Fibroblast of skin of scalp (primary cell): ENCODE results near the gene TIMM10B.

Experiments
- DNase-seq: peaks from one replicate; pipeline ENCODE4 v3.0.0-alpha.2; 2013

The TIMM10B gene

DNA sequence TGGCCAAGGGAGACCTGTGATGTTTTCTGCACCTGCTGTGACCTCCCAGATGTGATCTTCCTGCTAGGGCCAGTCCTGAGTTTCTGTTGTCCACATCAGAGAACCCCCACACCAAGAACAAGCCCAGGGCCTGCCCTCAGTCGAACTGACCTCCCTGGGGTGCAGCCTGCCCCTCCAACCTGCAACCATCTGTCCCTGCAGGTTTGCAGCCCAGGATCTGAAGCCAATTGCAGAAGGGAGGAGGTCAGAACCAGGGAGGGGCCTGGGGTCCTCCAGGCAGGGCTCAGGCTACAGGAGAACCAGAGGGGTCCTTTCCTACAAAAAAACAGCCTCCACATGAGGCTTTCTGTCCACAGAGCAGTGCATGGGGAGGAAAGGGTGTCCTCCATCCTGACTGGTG is 8.4 kb upstream of the TIMM10B start:
- DNase-seq = no peak

GRCh38 chr11:6473451-6474412 is 7.6 kb upstream of the TIMM10B start, which contains the start of gene TRIM3:
Gene TRIM3 (minus strand): TSS chr11:6473941. CDS start chr11:6465695, 8,246 bp downstream.
- DNase-seq = peak; percentile 91

- DNase-seq = no peak
Measured at GRCh38 chr11:6474413-6474792, 6.9 kb upstream of the TIMM10B start.

DNA sequence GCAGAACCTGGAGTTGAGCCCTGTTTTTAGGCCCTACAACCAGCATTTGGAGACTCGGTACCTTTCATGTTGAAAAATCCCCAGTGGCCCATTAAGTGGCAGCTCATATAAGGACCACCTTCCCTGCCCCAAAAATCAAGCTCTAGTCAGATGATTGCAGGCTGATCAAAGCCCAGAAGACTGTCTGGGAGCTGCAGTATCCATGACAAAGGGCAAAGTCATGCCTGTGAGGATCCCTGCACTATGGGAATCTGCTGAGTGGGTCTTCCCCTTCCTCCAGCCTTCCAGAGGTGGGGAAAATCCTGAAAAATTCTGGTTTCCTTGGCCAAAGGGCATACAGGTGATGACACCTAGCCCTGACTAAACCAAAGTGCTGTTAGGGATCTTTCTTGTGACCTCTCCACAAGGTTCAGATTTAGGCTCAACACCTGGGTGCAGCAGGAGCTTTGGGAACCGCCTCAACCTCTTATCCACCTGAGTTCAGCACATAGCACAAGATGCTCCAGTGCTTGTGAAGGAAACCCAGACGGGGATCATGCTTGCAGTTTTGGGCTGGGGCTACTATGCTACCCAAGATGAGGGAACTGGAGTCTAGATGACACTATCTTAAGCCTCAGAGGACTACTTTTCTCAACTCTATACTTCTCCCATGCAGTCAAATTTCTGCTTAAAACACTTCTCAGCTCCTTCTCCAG is 6.3 kb upstream of the TIMM10B start:
- DNase-seq = no peak

GRCh38 chr11:6475936-6476335 is 5.4 kb upstream of the TIMM10B start:
- no peak for DNase-seq

- no peak for DNase-seq
Measured at GRCh38 chr11:6476571-6476970, 4.7 kb upstream of the TIMM10B start.

- peak; percentile 27 for DNase-seq
Measured at GRCh38 chr11:6480299-6480914, 894 bp upstream of the TIMM10B start.

- DNase-seq = no peak
Measured at GRCh38 chr11:6481924-6482275, 599 bp downstream of the TIMM10B start.

DNA sequence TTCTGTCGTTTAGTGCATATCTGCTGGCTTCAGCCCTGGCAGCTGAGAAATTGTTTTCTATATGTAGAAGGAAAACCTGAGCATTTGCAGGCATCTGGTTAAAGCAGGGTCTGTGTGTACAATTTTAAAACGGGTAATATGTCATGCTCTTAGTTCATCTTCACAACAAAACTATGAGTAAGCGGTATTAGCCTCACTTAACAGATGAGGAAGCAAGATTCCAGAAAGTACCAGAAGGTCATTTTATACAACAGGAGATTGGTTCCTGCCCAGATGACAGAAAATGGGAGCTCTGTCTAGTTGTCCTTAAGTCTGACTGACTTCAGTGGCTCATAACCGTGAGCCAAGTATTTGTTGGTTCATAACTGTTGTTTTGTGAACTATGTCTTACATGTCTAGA is 1.1 kb downstream of the TIMM10B start:
- DNase-seq = no peak

DNA sequence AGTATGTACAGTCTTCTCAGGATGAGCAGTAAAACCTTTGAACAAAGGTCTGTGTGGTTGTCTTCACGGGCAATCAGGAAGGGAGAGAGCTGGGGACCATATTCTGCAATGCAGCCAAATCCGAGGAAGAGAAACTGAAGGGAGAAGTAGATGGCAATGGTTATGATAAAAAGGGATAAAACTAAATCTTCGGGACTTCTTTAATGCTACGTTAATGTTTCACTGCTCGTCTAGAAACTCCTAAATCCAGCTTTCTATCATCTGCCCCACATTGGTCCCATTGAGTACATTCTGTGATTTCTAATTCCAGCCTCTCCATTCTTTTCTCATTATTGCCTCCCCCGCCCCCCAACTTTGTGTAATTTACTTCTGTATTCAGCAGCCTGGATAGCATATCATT is 1.7 kb downstream of the TIMM10B start:
- DNase-seq = no peak

DNA sequence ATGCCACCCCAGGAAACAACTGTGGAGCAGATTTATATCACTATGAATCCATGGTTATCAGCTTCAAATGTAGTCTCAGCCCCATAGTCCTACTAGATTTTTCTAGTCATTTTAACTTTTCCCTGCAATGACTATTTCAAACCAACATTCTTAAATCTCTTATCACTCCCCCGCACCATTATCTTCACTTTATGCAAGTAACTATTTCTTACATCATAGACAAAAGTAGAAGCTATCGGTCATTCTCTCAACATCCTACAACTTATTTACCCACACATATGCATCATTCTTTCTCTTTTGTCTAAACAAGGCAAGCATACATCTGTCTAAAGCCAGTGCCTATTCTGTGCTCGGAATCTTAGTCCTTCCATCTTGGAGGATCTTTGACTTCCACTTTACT is 4.4 kb downstream of the TIMM10B start:
- DNase-seq = no peak

- no peak for DNase-seq
Measured at GRCh38 chr11:6486256-6486655, 5.0 kb downstream of the TIMM10B start.

DNA sequence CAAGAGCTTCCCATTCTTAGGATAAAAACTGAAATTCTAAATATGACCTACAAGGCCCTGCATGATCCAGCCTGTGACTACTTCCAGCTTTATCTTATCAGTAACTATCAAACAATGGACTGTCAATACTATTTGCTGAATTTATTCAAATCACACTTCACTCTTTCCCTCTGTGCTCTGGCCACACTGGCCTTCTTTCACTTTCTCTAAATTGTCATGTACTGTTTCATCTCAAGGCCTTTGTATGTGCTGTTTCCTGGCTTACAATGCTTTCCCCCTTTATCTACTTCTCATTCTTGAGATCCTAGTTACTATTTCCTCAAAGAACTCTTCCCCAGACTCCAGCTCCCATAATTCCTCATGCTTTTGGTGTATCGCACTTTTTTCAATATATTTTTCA is 5.6 kb downstream of the TIMM10B start:
- no peak for DNase-seq

- no peak for DNase-seq
Measured at GRCh38 chr11:6488342-6488741, 7.0 kb downstream of the TIMM10B start.

DNA sequence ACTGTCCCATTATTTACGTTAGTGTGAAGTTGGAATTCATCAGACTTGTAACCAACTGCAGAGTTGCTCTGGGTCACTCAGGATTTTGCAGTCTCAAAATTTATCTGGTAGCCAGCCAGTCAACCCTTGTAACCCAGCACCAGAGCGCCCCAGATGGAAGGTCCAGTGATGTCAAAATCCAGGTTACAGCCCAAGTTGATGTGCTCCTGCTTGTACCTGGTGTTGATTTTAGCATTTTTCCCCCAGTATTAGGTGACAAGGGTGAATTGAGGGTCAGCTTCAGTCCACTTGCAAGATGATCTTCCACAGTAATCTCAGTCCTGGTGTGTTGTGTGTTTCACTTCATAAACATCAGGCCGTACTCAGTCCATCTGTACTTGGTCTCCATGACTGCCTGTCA is 7.5 kb downstream of the TIMM10B start:
- no peak for DNase-seq

DNA sequence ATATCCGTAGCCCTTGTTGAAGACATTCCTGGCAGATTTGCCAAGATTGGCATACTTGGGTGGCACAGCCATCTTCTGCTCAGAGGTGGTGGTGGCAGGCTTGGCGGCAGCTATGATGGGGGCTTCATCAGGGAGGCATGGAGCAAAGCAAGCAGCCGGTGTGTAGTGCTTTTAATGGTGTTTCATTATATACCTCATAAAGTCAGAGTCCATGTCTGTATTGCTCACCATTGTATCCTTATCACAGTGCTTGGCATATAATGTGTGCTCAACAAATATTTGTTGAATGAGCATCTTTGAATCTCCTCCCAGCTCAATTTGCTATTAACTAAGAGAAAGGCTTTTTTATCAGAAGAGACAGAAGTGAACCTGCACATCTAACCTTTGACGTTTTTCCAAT is 8.0 kb downstream of the TIMM10B start:
- DNase-seq = no peak

DNA sequence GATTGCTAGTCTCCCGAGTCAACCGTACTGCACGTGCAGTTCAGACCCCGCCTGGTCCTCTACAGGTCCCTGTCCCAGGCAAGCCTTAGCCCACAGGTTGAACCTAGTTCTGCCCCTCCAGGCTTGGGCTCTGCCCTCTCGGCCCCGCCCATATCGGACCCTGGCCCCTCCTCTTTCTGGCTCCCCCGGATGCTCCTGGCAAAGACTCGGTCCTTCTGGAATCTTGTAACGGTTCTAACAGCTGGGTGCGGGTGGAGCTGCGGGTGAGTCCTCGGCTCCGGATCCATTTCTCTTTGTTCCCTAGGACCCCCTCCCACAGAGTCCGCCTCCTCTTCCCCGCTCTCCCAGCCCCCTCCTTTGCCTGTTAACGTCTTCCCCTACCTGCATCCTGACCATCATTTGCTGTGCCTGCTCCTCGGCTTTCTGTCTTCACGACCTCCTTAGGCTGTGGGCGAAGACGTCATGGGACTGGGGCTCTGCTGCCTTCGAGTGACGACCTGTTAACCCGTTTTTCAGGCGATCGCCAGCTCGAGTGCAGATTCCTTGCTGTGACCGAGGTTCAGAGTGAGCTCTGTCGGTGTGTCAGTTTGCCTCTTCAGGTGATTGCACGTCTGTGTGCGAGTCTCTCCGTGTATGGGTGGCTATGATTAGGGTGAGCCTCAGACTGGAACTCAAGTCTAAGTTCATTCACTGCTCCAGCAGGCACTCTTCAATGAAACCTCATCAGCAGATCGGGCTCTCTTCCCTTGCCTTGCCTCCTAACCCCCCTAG is 16.0 kb downstream of the TIMM10B start, which contains the start of gene DNHD1:
Gene DNHD1 (plus strand): TSS at position 212 of the 771 bp plus-strand sequence. CDS start 936 bp downstream, outside the sequence.
- DNase-seq = no peak

DNA sequence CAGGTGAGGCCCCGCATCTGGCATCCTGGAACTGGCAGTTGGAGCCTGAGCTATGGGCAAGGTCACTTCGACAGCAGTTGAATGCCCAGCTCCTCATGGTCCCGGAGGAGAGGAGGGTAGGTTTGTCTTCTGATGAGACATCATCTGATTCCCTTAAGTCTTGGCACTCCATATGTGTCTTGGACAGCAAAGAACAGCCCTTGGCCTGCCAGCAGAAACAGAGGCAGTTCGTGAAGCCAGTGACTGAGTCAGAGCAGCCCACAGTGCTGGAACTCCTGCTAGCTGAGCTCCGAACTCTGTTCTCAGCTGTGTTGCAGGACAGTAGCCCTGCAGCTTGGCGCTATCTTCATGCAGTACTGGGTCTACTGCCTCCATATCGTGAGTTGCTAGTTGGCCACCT is 16.8 kb downstream of the TIMM10B start:
- DNase-seq = no peak

DNA sequence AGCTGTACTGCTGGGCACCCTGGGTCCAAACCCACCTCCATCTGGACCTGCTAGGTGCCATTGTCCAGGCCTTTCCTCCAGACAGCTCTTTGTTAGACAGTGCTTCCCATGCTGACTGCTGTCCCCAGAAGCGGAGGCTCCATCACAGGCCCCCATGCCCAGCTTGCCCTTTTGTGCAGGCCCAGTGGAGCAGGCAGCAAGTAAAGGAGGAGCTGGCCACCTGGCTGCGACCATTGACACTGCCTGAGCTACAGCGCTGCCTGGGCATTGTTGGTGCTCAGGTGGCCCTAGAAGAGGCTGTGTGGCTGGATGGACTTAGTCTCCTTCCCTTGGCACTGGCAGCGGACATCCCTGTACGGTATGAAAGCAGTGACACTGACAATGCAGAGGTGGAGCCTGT is 17.2 kb downstream of the TIMM10B start:
- no peak for DNase-seq

GRCh38 chr11:6502382-6502781 is 21.1 kb downstream of the TIMM10B start:
- no peak for DNase-seq

DNA sequence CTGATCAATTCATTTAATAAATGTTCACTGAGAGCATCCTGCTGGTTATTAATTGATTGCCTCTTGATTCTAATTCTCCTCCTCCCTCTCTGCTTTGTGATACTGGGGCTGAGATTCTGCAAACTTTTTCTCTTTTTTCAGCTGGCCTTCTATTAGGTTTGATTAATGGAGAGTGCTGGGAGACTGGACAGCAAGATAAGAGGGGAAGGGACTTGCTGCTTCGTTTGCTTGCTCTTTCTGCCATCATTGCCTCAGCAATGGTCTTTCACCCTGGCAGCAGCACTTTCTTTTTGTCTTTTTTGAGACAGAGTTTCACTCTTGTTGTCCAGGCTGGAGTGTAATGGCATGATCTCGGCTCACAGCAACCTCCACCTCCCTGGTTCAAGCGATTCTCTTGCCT is 22.9 kb downstream of the TIMM10B start:
- DNase-seq = no peak

- DNase-seq = peak; percentile 74
Measured at GRCh38 chr11:6505577-6506240, 24.4 kb downstream of the TIMM10B start.
